Esophagus mucosa (tissue), 1 donor: ENCODE data around the gene SLC30A5. TPM values are rescaled to one million over a fixed set of nuclear protein-coding genes. Genes with fewer than 3 reads are reported as not detected.
"Not testable (repeated sequence)": the region's sequence is repeated elsewhere in the genome, so short reads cannot be mapped to it uniquely, and the experiment has no call there.

ENCODE experiments used
- ATAC-seq: fragments of 200-7000 bp; cut with Tn5 transposase; one replicate; pipeline ENCODE4 v1.9.1; 2020
- total RNA-seq: library from RNA; stranded (reverse); gene quantifications from one replicate; pipeline ENCODE4 v1.2.4, GENCODE V29; 2023
- donor health status: DM: yes; HTN: yes; CAD: no.

The SLC30A5 gene
- 26.9 TPM for total RNA-seq

DNA sequence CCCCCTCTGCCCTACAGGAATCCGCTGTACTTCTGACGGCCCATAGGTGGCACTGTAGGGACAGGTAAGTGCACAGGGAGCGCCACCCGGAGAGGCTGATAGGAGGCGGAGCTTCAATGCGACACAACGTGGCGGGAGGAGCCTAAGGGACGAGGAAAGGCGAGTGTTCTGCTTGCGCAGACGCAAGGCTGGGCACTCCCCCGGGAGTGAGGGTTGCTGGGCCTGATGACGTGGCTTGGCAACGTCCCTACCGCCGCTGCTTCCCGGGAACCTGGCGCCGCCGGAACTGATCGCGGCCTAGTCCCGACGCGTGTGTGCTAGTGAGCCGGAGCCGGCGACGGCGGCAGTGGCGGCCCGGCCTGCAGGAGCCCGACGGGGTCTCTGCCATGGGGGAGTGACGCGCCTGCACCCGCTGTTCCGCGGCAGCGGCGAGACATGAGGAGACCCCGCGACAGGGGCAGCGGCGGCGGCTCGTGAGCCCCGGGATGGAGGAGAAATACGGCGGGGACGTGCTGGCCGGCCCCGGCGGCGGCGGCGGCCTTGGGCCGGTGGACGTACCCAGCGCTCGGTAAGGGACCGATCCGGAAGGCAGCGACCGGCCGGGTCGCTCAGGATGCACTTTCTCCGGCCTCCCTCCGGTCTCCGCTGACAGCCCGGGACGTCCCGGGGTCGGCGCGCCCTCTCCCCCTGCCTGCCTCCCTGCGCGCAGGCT, at the start of gene SLC30A5:
SLC30A5 (plus strand) TSS at position 244 of the 712 bp plus-strand sequence; CDS start at position 486, 242 bp downstream.
- ATAC-seq: peak; percentile 100

DNA sequence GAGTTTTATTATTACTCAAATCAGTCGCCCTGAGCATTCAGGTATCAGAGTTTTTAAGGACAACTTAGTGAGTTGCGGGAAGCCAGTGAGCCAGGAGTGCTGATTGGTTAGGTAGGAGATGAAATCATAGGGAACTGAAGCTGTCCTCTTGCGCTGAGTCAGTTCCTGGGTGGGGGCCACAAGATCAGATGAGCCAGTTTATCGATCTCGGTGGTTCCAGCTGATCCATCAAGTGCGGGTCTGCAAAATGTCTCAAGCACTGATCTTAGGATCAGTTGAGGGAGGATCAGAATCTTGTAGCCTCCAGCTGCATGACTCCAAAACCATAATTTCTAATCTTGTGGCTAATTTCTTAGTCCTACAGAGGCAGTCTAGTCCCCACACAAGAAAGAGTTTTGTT, 48.6 kb upstream of the SLC30A5 start:
- not testable (repeated sequence) for ATAC-seq

DNA sequence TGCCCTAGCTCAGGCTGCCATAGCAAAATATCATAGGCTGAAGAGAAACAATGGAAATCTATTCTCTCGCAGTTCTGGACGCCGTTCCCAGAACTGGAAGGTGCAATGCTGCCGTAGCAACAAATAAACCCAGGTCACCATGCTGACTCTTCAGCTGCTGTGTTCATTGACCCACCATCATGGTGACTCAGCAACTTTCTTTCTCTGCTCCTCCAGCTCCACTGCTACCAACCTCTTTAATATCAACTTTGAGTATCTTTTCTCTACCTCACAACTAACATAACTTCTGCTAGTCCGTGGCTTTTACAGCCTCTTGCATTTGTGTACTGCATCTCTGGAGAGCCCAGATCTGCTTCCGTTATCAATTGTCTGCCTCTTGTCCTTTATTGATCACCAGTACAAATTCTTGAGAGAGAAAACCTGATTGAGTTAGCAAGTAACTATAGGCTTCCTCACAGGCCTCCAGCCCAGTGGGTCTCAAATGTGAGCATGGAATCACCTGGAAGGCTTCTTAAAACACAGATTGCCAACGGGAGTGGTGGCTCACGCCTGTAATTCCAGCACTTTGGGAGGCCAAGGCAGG, 47.3 kb upstream of the SLC30A5 start:
- ATAC-seq: no peak

DNA sequence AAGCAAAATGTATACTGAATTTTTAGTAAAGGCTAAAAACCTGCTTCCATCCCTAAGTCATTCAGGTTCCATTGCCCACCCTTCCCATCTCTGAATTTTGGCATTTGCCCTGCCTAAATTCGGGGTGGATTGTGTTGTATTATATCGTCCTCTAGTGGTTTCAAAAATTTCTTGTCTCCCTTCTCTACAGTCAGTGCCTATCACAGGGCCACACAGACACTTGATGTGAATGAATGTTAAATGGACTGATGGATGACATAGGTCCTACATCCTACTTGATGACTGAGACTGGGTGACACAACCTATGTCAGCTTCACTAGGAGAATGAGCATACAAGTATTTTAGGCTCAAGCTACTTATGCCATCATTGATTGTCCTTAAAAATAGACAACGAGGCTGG, 45.6 kb upstream of the SLC30A5 start:
- peak; percentile 11 for ATAC-seq

DNA sequence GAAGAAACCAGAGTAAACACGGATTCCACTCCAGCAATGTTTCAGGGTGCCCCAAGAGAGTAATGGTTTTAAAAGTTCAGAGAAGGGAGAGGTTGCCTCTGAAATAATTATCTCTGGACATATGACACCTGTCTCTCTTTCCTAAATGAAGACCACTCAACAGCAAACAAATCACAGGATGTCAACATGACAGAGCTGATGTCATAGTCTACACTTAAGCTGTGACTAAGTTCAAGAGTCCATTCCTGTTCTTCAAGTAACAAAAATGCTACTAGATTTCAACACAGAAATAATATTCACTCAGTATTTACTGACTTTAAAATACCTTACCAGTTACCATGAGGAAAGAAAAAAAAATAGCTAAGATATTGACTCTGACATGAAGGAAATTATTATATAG, 44.7 kb upstream of the SLC30A5 start:
- peak; percentile 36 for ATAC-seq

DNA sequence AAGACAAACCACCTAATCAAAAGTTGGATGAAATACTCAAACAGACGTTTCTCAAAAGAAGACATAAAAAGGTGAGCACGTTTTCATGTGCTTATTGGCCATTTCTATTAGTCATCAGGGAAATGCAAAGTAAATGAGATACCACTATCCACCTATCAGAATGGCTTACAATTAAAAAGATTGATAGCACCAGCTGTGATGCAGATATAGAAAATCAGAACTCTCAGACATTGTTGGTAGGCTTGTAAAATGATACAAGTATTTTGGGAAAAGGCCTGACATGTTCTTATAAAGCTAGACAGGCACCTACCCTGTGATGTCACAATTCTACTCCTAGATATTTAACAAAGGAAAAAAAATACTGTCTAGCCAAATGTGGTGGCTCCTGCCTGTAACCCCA, 44.0 kb upstream of the SLC30A5 start:
- ATAC-seq: no peak

DNA sequence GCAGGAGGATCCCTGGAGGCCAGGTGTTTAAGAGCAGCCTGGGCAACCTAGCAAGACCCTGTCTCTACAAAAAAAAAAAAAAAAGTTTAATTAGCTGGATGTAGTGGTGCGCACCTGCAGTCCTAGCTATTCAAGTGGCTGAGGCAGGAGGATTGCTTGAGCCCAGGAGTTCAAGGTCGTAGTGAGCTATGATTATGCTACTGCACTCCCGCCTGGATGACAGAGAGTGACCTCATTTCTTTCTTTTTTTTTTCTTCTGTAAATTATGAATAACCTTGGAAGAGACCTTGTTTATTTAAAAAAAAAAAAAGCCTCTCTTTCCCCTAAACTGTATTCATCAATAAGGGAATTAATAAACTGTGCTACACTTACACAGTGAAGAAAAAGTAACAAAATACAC, 43.6 kb upstream of the SLC30A5 start:
- ATAC-seq: no peak

DNA sequence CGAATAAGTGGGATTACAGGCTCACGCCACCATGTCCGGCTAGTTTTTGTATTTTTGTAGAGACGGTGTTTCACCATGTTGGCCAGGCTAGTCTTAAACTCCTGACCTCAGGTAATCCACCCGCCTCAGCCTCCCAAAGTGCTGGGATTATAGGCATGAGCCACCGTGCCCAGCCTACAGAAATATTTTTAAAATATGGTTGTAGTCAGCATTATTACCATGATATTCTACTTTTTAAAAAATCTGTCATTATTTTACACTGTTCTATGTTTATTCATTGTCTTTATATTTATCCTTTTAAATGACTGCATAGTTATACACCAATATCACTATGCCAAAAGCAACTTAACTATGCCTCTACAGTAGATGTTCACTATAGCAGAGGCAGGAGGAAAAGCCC, 41.6 kb upstream of the SLC30A5 start:
- no peak for ATAC-seq

DNA sequence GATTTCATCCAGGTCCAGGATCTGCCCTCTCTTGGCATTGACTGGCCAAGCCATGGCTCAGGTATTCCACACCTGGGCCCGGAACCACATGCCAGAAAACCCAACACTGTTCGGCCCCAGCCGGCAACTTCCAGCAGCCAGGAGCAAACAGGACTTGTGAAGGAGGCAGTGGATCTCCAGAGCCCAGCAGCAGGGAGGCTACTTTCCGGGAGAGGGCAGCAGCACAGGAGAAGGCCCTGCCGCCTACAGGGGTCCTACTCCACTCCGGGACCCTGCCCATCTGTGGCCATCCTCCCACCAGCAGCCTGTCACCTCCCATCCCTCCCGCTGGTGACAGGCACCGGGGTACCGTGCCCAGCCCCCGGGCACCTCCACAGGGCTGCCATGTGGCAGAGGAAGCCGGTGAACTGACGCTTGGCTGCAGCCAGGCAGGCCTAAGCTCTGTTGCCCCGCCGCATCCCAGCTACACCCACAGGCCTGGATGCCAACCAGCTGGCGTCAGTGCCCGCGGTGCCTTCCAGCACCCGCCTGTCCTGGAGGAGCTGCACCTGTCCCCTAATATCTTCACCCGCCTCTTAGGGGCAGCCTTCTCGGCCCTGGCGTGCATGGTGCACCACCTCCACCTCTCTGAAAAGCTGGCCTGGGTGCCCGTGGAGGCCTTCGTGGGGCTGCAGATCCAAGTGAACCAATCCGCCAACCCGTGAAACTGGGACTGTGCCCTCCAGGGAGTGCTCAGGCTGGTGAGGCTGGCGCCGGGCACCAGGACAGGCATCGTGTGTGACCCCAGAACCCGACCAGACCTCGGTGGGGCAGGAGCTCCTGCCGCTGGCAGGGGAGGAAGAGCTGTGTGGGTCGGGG, 18.9 kb upstream of the SLC30A5 start:
- ATAC-seq: peak; percentile 23

DNA sequence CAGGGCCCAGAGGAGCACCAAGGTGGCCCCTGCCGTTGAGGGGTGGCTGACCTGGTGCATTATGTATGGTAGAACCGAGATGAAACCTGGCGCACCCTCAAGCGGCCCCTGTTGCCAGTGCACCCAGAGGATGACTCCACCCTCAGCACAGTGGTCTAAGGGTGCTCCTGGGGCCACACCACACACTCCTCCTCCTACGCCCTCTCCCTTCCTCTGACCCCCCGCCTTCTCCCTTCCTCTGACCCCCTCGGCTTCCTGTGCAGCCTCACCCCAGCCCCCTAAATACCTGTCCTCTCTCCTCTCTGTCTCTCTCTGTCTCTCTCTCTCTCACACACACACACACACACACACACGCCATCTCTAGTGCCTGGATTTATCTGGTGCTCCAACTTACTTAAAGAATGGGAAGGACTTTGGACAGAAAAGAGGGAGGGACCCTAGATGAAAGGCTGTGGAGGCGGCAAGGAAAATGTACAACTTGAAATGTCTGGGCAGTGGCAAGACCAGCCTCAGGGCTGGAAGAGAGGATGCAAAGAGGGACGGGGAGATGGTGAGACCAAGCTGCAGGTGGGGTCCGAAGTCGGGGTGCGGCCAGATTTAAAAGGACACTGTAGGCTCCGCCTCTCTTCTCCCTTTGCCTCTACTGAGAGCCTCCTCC, 18.2 kb upstream of the SLC30A5 start:
- peak; percentile 28 for ATAC-seq

DNA sequence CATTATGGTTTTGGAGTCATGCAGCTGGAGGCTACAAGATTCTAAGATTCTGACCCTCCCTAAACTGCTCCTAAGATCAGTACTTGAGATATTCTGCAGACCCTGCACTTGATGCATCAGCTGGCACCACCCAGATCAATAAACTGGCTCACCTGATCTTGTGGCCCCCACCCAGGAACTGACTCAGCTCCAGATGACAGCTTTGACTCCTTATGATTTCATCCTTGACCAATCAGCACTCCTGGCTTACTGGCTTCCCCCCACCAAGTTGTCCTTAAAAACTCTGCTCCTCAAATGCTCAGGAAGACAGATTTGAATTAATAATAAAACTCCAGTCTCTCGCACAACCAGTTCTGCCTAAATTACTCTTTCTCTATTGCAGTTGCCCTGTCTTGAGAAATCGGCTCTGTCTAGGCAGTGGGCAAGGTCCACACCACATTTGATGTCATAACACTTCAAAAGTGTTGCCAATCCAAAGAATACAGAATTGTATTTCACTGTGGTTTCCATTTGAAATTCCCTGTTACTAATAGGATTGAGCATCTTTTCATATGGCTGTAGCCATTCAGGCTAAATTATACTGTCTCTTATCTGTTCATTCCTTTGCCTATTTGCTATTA, 14.8 kb upstream of the SLC30A5 start:
- ATAC-seq: no peak

DNA sequence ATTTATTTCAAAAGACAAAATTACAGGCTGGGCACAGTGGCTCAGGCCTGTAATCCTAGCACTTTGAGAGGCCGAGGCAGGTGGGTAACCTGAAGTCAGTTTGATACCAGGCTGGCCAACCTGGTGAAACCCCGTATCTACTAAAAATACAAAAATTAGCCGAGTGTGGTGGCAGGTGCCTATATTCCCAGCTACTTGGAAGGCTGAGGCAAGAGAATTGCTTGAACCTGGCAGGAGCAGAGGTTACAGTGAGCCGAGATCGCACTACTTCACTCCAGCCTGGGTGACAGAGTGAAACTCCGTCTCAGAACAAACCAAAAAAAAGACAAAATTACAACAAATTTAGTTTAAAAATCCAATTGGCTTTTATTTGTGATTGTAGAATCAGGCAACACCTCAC, 14.3 kb upstream of the SLC30A5 start:
- no peak for ATAC-seq

DNA sequence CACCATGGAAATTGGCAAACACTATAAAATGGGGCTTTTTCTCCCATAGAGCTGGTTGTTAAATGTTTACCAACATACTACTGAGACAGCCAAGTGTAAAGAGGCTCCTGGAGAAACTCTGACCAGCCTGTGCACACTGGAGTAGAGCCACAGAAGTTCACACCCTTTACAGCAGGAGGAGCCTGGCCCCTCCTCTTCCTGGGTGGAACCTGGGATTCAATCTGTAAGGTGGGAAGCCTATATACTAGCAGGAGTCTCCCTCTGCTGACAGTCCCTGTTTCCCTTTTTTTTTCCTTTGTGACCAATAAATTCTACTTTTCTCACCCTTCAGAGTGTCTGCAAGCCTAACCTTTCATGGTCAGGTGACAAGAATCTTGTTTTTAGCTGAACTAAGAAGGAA, 10.4 kb upstream of the SLC30A5 start:
- ATAC-seq: peak; percentile 48

DNA sequence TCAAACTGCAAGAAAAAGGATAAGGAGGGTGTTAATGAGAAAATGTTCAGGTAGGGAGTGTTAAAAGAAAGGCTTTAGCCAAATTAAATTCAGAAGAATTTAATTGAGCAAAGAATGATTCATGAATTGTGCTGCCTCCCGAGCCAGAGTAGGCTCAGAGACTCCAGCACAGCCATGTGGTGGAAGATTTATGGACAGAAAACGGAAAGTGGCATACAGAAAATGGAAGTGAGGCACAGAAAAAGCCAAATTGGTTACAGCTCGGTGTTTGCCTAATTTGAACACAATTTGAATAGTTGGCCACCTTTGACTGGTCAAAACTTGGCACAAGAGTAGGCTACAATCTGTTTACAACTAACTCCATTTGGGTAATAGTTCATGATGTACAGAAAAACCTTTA, 9.6 kb upstream of the SLC30A5 start:
- ATAC-seq: no peak

DNA sequence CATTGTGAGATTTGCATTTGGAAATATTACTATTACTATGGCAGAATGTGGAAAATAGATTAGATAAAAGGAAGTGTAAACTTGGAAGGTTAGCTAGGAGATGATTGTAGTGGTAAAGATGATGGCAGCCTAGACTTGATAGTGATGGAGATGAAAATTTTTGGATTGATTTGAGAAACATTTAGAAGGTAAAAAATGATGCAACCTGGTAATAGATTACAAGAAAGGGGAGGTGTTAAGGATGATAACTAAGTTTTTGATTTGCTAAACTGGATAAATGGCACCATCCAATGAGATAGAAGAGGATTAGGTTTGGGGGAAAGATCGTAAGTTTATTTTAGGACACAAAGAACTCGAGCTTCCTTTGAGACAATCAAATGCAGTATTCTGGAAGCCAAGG, 8.9 kb upstream of the SLC30A5 start:
- ATAC-seq: no peak

DNA sequence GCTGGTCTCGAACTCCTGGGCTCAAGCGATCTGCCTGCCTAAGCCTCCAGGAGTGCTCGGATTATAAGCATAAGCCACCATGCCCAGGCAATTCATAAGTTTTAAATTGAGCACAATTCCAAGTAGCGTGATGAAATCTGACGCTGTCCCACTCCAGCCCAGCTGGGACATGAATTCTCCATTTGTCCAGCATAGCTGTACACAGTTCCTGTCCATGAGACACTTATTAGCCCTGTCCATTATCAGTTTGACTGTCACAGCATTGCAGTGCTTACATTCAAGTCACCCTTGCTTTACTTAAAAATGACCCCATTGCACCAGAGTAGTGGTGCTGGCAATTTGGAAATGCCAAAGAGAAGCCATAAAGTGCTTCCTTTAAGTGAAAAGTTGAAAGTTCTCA, 7.6 kb upstream of the SLC30A5 start:
- ATAC-seq: no peak

DNA sequence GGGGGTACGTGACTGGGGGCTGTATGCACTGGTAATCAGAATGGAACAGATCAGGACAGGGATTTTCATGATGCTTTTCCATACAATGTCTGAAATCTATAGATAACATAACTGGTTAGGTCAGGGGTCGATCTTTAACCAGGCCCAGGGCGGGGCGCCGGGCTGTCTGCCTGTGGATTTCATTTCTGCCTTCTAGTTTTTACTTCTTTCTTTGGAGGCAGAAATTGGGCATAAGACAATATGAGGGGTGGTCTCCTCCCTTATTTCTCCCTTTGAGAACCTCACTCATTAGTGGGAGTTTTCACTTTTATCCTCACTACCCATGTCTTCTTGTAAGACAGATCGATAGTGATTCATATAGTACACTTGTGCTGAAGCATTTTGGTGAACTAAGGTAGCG, 5.8 kb upstream of the SLC30A5 start:
- ATAC-seq: not testable (repeated sequence)

DNA sequence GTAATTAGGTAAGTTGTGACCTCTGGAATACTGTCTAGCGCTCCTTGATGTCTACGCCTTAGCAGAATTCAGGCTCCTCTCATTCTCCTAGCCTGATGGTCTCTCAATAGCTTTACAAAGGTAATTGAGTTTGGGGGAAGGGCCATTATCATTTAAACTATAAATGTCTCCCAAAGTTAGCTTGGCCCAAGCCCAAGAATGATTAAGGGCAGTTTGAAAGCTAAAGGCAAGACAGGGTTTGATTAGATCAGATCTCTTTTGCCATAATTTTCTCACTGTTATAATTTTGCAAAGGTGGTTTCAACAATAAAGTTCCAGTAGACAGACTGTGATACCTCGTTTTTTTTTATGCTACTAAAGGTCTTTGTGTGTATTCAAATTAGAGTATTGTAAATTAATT, 3.7 kb upstream of the SLC30A5 start:
- no peak for ATAC-seq

DNA sequence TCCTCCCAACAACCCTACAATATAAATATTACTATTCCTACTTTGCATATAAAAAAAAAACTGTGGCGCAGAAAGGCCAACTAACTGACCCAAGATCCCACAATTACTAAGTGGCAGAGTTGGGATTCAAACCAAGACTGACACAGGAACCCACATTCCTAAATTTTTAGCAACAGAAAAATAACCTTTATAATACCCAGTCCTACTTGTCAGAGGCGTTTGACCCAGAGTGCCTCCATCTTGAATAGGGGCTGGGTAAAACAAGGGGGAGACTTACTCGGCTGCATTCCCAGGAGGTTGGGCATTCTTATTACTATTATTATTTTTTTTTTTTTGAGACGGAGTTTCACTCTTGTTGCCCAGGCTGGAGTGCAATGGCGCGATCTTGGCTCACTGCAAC, 2.0 kb upstream of the SLC30A5 start:
- no peak for ATAC-seq

DNA sequence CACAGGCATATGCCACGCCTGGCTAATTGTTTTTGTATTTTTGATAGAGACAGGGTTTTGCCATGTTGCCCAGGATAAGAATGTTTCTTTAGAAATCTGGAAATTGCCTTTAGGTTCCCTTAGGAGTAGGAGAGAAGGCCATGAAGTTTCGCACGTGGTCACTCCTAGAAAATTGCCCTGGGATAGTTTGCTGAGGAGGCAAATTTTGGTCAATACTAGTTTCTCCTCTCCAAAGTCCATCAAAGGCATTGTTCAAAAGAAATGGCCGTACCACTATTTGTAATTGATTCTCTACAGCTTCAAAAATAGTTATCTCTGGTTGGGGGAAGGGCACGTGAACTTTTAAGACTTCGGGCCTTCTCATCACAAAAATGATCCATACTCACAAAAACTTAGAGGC, 845 bp upstream of the SLC30A5 start:
- no peak for ATAC-seq

DNA sequence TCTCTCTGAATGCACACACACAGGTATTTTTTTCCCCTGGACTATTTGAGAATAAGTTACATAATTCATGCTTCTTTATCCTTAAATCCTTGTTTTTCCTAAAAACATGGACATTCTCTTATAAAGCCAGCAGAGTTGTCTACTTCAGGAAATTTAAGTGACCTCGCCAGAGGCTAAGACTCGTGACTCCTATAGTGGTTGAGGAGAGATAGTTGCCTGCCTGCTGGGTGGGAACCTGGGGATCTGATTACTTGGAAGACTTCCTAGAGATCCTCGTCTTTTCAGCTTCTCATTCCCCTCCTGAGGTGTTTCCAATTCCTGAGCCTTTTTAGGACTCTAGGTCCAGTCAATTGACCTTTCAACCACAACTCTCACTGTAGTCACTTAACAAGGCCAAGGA, 5.5 kb downstream of the SLC30A5 start:
- no peak for ATAC-seq

DNA sequence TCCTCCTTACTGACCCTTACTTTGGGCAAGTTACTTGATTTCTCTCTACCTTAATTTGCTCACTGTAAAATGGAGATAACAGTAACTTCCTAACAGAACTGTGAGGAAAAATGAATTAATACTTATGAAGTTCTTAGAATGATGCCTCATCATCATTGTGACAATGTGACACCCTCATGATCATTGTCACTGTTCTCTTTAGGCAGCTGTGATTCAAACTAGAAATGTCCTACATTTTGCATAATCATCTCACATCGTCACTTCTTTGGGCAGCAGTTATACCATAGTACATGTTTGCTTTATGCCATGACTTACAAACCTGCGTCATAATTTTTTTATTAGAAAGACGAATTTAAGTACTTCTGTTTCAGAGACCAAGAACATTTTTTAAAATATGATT, 9.7 kb downstream of the SLC30A5 start:
- no peak for ATAC-seq
